ENCODE measurements around the gene TOMM40L.
A peak's percentile ranks its signal among the peaks of the same experiment; 100 is the strongest.

The TOMM40L gene

GRCh38 chr1:161226759-161227158 is 899 bp downstream of the TOMM40L start:
- H3K4me3 ChIP-seq (ENCODE audit: low read length) = peak overlapping the region; percentile 93
- H3K36me3 ChIP-seq (ENCODE audit: insufficient read depth, low read length) = peaks cover 19% of the 10 kb centered on the region
- H3K4me2 ChIP-seq (ENCODE audit: low read length) = peak overlapping the region; percentile 87
- H3K4me1 ChIP-seq (ENCODE audit: control insufficient read depth, insufficient read depth, low read length) = peaks cover 20% of the 10 kb centered on the region
- peak overlapping the region; percentile 88 for H3K9ac ChIP-seq (ENCODE audit: low read depth, low read length)
- H3K9me3 ChIP-seq (replicated peaks; ENCODE audit: low read length) = no peaks in the 10 kb centered on the region
- no peaks in the 10 kb centered on the region for H3K27me3 ChIP-seq (ENCODE audit: control insufficient read depth, insufficient read depth, low read length)

- H3K9me3 ChIP-seq (replicated peaks; ENCODE audit: low read length) = no peaks in the 10 kb centered on the region
- peak overlapping the region; percentile 93 for H3K4me3 ChIP-seq (ENCODE audit: low read length)
- no peaks in the 10 kb centered on the region for H3K27me3 ChIP-seq (ENCODE audit: control insufficient read depth, insufficient read depth, low read length)
- H3K4me2 ChIP-seq (ENCODE audit: low read length) = peak overlapping the region; percentile 87
- peaks cover 20% of the 10 kb centered on the region for H3K4me1 ChIP-seq (ENCODE audit: control insufficient read depth, insufficient read depth, low read length)
- peak overlapping the region; percentile 88 for H3K9ac ChIP-seq (ENCODE audit: low read depth, low read length)
- H3K36me3 ChIP-seq (ENCODE audit: insufficient read depth, low read length) = peaks cover 19% of the 10 kb centered on the region
These were observed 1.5 kb downstream of the TOMM40L start for GRCh38 chr1:161227196-161227871.

GRCh38 chr1:161228032-161228431 is 2.2 kb downstream of the TOMM40L start:
- H3K36me3 ChIP-seq (ENCODE audit: insufficient read depth, low read length) = peaks cover 19% of the 10 kb centered on the region
- H3K4me1 ChIP-seq (ENCODE audit: control insufficient read depth, insufficient read depth, low read length) = peaks cover 20% of the 10 kb centered on the region
- H3K27me3 ChIP-seq (ENCODE audit: control insufficient read depth, insufficient read depth, low read length) = no peaks in the 10 kb centered on the region
- no peaks in the 10 kb centered on the region for H3K9me3 ChIP-seq (replicated peaks; ENCODE audit: low read length)
- no peak overlapping the region for H3K4me3 ChIP-seq (ENCODE audit: low read length)
- H3K9ac ChIP-seq (ENCODE audit: low read depth, low read length) = no peak overlapping the region
- no peak overlapping the region for H3K4me2 ChIP-seq (ENCODE audit: low read length)

- Histone ChIP-seq H3K4me3 (ENCODE audit: low read length) (no peak overlapping the region), H3K4me1 (ENCODE audit: control insufficient read depth, insufficient read depth, low read length) (peaks cover 20% of the 10 kb centered on the region), H3K36me3 (ENCODE audit: insufficient read depth, low read length) (peaks cover 19% of the 10 kb centered on the region), H3K9me3 (replicated peaks; ENCODE audit: low read length) (no peaks in the 10 kb centered on the region), H3K9ac (ENCODE audit: low read depth, low read length) (no peak overlapping the region), H3K27me3 (ENCODE audit: control insufficient read depth, insufficient read depth, low read length) (no peaks in the 10 kb centered on the region), H3K4me2 (ENCODE audit: low read length) (no peak overlapping the region)
These were observed 4.0 kb downstream of the TOMM40L start for GRCh38 chr1:161229896-161230295.

GRCh38 chr1:161230762-161231161 is 4.9 kb downstream of the TOMM40L start:
- H3K9me3 ChIP-seq (replicated peaks; ENCODE audit: low read length) = no peaks in the 10 kb centered on the region
- H3K4me2 ChIP-seq (ENCODE audit: low read length) = no peak overlapping the region
- peaks cover 15% of the 10 kb centered on the region for H3K4me1 ChIP-seq (ENCODE audit: control insufficient read depth, insufficient read depth, low read length)
- H3K4me3 ChIP-seq (ENCODE audit: low read length) = no peak overlapping the region
- no peak overlapping the region for H3K9ac ChIP-seq (ENCODE audit: low read depth, low read length)
- peaks cover 4% of the 10 kb centered on the region for H3K27me3 ChIP-seq (ENCODE audit: control insufficient read depth, insufficient read depth, low read length)
- H3K36me3 ChIP-seq (ENCODE audit: insufficient read depth, low read length) = peaks cover 19% of the 10 kb centered on the region

- no peaks in the 10 kb centered on the region for H3K9me3 ChIP-seq (replicated peaks; ENCODE audit: low read length)
- no peaks in the 10 kb centered on the region for H3K4me1 ChIP-seq (ENCODE audit: control insufficient read depth, insufficient read depth, low read length)
- peaks cover 6% of the 10 kb centered on the region for H3K27me3 ChIP-seq (ENCODE audit: control insufficient read depth, insufficient read depth, low read length)
- no peak overlapping the region for H3K9ac ChIP-seq (ENCODE audit: low read depth, low read length)
- peaks cover 19% of the 10 kb centered on the region for H3K36me3 ChIP-seq (ENCODE audit: insufficient read depth, low read length)
- no peak overlapping the region for H3K4me3 ChIP-seq (ENCODE audit: low read length)
- no peak overlapping the region for H3K4me2 ChIP-seq (ENCODE audit: low read length)
These were observed 7.2 kb downstream of the TOMM40L start for GRCh38 chr1:161233102-161233501.

- no peaks in the 10 kb centered on the region for H3K9me3 ChIP-seq (replicated peaks; ENCODE audit: low read length)
- no peak overlapping the region for H3K9ac ChIP-seq (ENCODE audit: low read depth, low read length)
- peaks cover 18% of the 10 kb centered on the region for H3K27me3 ChIP-seq (ENCODE audit: control insufficient read depth, insufficient read depth, low read length)
- no peak overlapping the region for H3K4me3 ChIP-seq (ENCODE audit: low read length)
- no peaks in the 10 kb centered on the region for H3K36me3 ChIP-seq (ENCODE audit: insufficient read depth, low read length)
- H3K4me2 ChIP-seq (ENCODE audit: low read length) = no peak overlapping the region
- H3K4me1 ChIP-seq (ENCODE audit: control insufficient read depth, insufficient read depth, low read length) = no peaks in the 10 kb centered on the region
These were observed 10.3 kb downstream of the TOMM40L start for GRCh38 chr1:161235957-161236775.

GRCh38 chr1:161238039-161238473 is 12.2 kb downstream of the TOMM40L start, which contains the start of gene NR1I3:
TSS of gene NR1I3 (minus strand) at chr1:161238203. CDS start at chr1:161236565, 1,638 bp downstream.
- no peak within 1 kb of the TSS for H3K4me2 ChIP-seq (ENCODE audit: low read length)
- H3K4me1 ChIP-seq (ENCODE audit: control insufficient read depth, insufficient read depth, low read length) = no peaks in the 10 kb centered on the region
- no peak within 1 kb of the TSS for H3K9ac ChIP-seq (ENCODE audit: low read depth, low read length)
- no peaks in the 10 kb centered on the region for H3K9me3 ChIP-seq (replicated peaks; ENCODE audit: low read length)
- H3K27me3 ChIP-seq (ENCODE audit: control insufficient read depth, insufficient read depth, low read length) = peaks cover 23% of the 10 kb centered on the region
- no peak within 1 kb of the TSS for H3K4me3 ChIP-seq (ENCODE audit: low read length)
- no peaks in the 10 kb centered on the region for H3K36me3 ChIP-seq (ENCODE audit: insufficient read depth, low read length)

GRCh38 chr1:161241682-161242081 is 15.8 kb downstream of the TOMM40L start:
- Histone ChIP-seq H3K36me3 (ENCODE audit: insufficient read depth, low read length) (no peaks in the 10 kb centered on the region), H3K4me3 (ENCODE audit: low read length) (no peak overlapping the region), H3K9ac (ENCODE audit: low read depth, low read length) (no peak overlapping the region), H3K27me3 (ENCODE audit: control insufficient read depth, insufficient read depth, low read length) (peaks cover 25% of the 10 kb centered on the region), H3K4me2 (ENCODE audit: low read length) (no peak overlapping the region), H3K4me1 (ENCODE audit: control insufficient read depth, insufficient read depth, low read length) (no peaks in the 10 kb centered on the region), H3K9me3 (replicated peaks; ENCODE audit: low read length) (no peaks in the 10 kb centered on the region)

- H3K36me3 ChIP-seq (ENCODE audit: insufficient read depth, low read length) = no peaks in the 10 kb centered on the region
- H3K9ac ChIP-seq (ENCODE audit: low read depth, low read length) = no peak overlapping the region
- H3K9me3 ChIP-seq (replicated peaks; ENCODE audit: low read length) = no peaks in the 10 kb centered on the region
- no peak overlapping the region for H3K4me2 ChIP-seq (ENCODE audit: low read length)
- no peak overlapping the region for H3K4me3 ChIP-seq (ENCODE audit: low read length)
- peaks cover 27% of the 10 kb centered on the region for H3K27me3 ChIP-seq (ENCODE audit: control insufficient read depth, insufficient read depth, low read length)
- no peaks in the 10 kb centered on the region for H3K4me1 ChIP-seq (ENCODE audit: control insufficient read depth, insufficient read depth, low read length)
These were observed 16.5 kb downstream of the TOMM40L start for GRCh38 chr1:161242313-161242712.

- H3K4me1 ChIP-seq (ENCODE audit: control insufficient read depth, insufficient read depth, low read length) = no peaks in the 10 kb centered on the region
- no peaks in the 10 kb centered on the region for H3K9me3 ChIP-seq (replicated peaks; ENCODE audit: low read length)
- H3K9ac ChIP-seq (ENCODE audit: low read depth, low read length) = no peak overlapping the region
- H3K4me3 ChIP-seq (ENCODE audit: low read length) = no peak overlapping the region
- H3K4me2 ChIP-seq (ENCODE audit: low read length) = no peak overlapping the region
- no peaks in the 10 kb centered on the region for H3K36me3 ChIP-seq (ENCODE audit: insufficient read depth, low read length)
- peaks cover 30% of the 10 kb centered on the region for H3K27me3 ChIP-seq (ENCODE audit: control insufficient read depth, insufficient read depth, low read length)
These were observed 19.0 kb downstream of the TOMM40L start for GRCh38 chr1:161244888-161245287.
